Activated CD8-positive, alpha-beta memory T cell treated with anti-CD3 and anti-CD28 coated beads, Interleukin-2, amount 50 U/mL, for 24 hours (primary cell): ENCODE results near the gene KHDC1.
"Not testable (repeated sequence)": the region's sequence is repeated elsewhere in the genome, so short reads cannot be mapped to it uniquely, and the experiment has no call there.

Source experiments
- DNase-seq: peaks from one replicate; pipeline ENCODE4 v3.0.0-alpha.2; 2020; ENCODE audit errors: extremely low read depth

Gene KHDC1, protein sequence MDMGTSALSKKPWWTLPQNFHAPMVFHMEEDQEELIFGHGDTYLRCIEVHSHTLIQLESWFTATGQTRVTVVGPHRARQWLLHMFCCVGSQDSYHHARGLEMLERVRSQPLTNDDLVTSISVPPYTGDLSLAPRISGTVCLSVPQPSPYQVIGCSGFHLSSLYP

DNA sequence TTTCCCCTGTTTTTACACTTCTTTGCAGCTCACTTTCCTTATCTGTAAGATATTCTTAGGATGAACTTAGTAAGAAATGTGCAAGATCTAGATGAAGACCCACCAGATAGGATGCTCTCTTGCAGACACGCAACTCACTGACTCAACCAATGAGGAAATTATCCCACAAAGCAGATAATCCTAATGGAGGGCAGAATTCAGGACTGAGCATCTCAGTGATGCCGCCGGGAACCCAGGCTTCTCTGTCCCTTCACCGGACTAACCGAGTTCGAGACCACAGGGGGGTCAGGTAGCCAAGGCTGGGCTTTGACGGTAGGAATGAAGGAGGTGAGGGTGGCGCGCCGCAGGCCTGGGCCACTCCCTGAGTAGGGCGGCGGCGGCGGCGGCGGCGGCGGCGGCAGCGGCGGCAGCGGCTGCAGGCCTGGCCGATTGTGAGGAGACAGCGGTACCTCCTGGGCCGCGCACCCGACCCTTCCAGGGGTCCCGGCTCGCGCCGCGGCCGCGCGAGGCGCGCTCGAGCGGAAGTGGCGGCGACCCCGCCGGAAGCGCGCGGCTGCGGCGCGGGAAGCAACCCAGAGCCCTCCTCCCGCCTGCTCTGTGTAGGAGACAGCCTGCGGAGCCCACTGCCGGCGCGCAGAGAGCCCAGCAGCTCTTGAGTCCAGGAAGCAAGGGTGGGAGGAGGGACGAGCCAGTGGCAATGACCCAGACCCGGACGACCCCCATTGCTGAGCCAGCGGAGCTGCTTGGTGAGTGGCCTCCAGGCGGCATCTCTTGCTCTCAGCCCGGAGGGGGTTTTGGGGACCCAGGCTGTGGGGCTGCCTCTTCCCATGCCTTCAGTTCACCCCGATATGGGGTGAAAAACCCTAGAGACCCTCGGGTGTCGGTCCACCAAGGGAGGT lies at the start of gene KHDC1:
KHDC1 (minus strand) TSS at position 526 of the 899 bp plus-strand sequence. CDS start 20,679 bp downstream, outside the sequence.
- DNase-seq = no peak

DNA sequence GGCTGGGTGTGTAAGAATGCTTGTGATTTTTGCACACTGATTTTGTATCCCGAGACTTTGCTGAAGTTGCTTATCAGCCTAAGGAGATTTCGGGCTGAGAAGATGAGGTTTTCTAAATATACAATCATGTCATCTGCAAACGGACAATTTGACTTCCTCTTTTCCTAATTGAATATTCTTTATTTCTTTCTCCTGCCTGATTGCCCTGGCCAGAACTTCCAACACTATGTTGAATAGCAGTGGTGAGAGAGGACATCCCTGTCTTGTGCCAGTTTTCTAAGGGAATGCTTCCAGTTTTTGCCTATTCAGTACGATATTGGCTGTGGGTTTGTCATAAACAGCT lies 47.5 kb upstream of the KHDC1 start:
- not testable (repeated sequence) for DNase-seq

DNA sequence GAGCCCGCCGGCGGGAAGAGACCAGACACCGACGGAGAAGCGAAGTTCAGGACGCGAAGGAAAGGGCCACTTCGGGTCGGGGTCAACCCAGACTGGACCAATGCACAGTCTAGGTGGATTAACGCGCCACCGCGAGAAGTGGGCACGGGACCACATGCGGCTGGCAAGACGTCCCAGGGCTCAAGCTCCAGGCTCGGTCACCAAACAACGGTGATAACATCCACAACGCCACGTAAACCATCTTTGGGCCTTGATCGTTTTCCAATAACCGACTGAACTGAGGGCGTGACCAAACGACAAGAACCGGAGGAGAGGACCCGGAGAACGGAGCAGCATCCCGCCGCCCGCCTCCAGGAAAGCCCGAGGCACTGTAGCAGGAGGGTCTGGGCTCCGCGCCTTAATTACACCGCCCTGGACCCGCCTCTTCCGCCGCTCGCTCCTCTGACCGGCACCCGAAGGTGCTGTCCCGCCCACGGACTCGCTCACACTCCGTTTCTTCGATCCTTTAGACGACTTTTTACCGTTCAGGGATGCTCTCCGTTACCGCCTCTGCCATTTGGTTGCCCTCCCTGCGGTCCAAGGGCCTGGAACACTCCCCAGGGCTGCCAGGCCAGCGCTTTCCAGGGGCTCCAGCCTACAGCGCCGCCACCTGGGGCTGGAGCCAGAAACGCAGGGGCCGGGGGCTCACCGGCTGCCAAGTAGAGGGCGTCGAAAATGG lies 46.9 kb upstream of the KHDC1 start:
- peak; percentile 27 for DNase-seq

DNA sequence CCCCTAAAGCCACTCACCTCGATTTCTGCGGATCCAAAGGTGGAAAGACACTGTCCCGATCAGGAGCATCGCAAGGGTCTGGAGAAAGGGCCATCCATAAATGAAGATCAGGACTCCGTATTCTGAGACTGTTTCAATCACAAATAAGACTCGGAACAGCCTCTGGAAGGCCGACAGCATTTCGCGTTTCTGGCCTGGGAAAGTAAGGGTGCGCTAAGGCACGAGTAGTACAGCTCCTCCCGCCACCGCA lies 46.5 kb upstream of the KHDC1 start:
- no peak for DNase-seq

DNA sequence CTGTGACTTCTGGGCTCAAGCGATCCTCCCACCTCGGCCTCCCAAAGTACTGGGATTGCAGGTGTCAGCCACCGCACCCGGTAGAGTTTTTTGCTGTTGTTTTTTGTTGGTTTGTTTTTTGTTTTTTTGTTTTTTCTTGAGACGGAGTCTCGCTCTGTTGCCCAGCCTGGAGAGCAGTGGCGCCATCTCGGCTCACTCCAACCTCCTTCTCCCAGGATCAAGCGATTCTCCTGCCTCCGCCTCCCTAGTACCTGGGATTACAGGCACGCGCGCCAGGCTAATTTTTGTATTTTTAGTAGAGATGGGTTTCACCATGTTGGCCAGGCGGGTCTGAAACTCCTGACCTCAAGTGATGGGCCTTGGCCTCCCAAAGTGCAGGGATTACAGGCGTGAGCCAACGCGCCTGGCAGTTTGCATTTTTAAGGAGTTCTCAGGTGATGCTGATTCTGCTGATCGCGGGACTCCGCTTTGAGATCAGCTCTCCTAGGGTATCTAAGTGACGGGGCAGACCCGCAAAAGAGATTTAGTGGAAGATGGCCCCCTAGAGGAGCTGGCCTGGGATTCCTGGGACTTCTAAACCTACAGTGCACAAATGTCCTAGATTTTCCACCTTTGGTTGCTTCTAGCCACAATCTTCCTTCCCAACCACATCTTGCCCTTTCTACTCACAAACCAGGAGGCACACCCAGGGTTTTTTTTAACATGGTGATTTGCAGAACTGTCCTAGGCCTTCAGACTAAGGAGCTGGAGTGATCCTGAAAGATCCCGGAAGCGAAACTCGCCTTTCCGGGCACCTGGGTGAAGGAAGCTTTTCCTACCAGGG lies 45.9 kb upstream of the KHDC1 start:
- no peak for DNase-seq

DNA sequence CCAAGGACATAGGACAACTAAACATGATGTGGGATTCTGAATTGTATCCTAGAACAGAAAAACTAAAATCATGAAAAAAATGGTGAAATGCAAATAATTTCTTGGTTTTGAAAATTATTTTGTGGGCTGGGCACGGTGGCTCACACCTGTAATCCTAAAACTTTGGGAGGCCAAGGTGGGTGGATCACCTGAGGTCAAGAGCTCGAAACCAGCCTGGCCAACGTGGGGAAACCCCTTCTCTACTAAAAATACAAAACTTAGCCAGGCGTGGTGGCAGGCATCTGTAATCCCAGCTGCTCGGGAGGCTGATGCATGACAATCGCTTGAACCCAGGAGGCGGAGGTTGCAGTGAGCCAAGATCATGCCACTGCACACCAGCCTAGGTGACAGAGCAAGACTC lies 40.8 kb upstream of the KHDC1 start:
- DNase-seq = not testable (repeated sequence)

DNA sequence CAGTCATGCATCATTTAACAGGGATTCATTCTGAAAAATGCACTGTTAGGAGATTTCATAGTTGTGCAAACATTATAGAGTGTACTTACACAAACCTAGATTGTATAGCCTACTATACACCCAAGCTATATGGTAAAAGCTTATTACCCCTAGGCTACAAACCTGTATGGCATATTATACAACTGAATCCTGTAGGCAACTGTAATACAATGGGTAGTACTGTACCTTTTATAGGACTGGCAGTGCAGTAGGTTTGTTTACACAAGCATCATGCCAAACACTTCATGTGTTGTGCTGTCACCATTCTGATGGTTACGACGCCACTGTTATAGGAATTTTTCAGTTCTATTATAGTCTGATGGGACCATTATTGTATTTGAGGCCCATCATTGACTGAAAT lies 39.3 kb upstream of the KHDC1 start:
- DNase-seq = no peak

DNA sequence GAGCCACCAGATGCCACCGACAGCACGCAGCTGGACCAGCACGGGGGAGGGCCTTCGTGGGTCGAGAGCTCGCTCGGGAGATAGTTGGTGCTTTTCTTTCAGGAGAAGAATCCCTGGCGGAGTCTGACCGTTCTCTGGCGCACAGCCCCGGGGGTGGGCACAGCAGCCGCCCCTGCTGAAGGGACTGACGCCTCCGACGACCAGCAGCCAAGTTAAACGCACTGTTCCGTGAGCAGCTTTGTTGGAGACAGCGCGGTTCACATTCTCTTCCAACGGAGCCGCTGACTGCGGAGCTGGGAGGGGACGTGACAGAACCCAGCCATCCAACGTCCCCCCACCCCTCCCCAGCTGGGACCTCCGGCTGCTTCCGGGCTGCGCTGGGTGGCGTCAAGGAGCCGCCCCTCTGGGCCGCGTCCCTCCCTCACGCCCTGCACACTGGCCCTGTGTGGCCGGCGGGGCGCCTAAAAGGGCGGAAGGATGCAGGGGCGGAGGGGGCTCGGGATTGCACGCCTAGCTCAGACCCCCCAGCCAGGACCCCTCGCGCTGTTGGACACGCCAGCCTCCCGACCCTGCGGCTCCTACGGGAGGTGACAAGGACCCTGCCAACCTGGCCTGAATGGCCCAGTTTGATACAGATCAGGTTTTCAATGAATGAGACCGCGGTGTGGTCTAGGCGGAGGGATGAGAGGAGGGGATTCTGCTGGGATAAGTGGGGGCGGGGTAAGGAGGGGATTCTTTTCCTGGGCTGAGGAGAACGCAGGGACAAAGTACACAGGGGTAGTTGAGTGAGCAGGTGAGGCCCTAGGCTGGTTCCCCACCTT lies 36.4 kb upstream of the KHDC1 start:
- DNase-seq = no peak

DNA sequence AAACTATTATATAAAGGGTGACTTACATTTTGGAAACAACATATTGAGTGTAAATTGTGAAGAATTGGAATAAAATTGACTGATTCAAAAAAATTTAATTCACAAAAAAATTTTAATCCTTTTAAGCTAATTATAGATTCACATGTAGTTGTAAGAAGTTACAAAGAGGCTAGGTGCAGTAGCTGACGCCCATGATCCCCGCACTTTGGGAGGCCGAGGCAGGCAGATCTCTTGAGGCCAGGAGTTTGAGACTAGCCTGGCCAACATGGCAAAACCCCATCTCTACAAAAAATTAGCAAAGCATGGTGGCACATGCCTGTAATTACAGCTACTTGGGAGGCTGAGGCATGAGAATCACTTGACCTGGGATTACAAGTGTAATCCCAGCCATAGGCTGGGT lies 30.3 kb upstream of the KHDC1 start:
- DNase-seq = no peak

DNA sequence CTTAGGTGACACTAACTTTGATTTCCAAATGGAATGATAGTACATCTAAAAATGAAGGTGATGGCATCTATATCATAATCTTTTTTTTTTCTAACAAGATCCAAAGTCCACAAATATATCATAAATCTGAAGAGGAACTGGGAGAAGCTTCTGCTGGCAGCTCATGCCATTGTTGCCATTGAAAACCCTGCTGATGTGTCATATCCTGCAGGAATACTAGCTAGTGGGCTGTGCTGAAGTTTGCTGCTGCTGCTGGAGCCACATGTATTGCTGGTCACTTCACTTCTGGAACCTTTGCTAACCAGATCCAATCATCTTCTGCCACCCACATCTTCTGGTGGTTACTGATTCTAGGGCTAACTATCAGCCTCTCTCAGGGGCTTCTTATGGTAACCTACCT lies 27.4 kb upstream of the KHDC1 start:
- no peak for DNase-seq

DNA sequence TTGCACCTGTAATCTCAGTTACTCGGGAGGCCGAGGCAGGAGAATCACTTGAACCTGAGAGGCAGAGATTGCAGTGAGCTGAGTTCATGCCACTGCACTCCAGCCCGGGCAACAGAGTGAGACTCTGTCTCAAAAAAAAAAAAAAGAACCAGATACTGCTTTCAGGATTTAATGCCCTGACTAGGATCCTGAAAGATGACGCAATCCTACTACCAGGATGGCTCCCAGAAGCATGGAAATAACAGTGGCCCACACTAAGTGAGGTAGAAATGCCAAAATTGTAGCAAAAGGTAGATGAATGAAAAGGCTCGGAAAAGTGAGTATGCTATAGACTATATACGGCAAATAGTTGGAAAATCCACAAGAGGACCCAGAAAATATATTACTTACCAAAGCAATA lies 23.8 kb upstream of the KHDC1 start:
- no peak for DNase-seq

DNA sequence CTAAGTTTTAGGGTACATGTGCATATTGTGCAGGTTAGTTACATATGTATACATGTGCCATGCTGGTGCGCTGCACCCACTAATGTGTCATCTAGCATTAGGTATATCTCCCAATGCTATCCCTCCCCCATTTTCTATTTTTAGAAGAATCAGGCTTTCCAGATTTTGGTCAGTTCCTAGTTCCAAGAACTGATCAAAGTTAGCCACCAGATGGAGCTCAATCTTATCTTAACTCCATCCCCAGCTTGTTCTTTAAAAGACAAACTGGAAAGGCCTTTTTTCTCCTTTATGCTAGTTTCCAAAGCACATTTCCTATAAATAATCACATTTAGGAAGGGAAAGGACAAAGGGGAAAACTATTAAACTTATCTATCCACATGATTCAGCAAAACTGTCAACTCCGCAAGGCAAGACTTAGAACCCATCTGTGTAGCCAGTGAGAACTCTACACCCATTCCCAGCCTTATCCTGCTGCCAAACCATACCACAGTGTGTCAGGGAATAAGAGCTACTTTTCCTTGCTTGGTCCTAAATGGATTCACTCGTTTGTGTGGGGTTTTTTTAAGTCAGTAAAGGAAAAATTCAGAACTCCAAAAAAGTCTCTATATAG lies 22.8 kb upstream of the KHDC1 start:
- DNase-seq = no peak

DNA sequence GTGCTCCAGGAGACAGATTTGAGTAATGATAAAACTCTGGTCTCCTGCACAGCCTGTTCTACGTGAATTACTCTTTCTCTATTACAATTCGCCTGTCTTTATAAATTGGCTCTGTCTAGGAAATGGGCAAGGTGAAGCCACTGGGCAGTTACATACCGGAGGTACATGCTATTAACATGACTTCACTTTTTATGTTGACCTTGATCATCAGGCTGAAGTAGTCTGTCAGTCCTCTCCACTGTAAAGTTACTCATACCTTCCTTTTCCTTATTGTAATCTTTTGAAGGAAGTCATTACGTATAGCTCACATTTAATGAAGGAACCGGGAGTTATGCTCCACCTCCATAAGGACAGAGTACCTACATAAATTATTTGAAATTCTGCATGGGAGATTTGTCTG lies 19.9 kb upstream of the KHDC1 start:
- no peak for DNase-seq

DNA sequence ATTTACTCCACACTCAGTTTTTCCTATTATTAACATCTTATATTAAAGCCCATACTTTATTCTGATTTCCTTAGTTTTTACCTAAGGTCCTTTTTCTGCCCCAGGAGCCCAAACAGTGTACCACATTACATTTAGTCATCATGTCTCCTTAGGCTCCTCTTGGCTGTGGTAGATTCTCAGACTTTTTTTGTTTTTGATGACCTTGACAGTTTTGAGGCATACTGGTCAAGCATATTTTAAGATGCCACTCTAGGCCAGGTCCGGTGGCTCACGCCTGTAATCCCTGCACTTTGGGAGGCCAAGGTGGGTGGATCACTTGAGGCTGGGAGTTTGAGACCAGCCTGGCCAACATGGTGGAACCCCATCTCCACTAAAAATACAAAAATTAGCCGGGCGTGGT lies 18.7 kb upstream of the KHDC1 start:
- DNase-seq = not testable (repeated sequence)

DNA sequence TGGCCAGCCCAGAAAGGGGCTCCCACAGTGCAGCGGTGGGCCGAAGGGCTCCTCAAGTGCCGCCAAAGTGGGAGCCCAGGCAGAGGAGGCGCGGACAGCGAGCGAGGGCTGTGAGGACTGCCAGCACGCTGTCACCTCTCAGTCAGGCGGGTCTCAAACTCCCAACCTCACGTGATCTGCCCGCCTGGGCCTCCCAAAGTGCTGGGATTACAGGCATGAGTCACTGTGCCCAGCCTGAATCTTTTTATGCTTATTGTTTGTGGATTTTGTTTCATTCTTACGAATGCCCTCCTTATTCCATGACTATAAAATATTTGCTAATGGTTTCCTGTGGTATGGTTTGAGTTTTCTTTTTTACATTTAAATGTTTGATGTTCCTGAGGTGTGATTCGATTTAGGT lies 6.3 kb upstream of the KHDC1 start:
- not testable (repeated sequence) for DNase-seq

DNA sequence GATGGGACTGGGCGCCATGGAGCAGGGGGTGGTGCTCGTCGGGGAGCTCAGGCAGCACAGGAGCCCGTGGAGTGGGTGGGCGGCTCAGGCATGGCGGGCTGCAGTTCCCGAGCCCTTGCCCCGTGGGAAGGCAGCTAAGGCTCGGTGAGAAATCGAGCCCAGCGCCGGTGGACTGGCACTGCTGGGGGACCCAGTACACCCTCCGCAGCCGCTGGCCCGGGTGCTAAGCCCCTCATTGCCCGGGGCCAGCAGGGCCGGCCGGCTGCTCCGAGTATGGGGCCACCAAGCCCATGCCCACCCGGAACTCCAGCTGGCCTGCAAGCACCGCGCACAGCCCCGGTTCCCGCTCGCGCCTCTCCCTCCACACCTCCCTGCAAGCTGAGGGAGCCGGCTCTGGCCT lies 5.9 kb upstream of the KHDC1 start:
- DNase-seq = not testable (repeated sequence)

DNA sequence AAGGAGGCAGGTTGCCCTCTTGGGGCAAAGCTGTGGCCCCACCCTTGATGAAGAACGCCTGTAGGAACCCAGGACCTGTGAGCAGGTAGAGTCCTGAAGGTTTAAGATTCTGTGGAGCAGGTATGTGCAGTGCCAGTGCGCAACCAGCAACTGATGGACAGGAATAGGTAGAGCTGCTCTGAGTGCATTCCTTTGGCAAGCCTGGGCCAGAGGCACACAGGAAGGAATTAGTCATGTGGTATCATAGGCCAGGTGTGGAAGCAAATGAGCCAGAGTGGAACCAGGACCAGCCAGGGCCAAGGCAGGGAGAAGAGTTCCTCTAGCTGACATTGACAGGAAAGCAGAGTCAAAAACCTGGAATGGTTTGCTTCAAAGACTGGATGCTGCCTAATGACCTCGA lies 1.4 kb upstream of the KHDC1 start:
- DNase-seq = no peak

DNA sequence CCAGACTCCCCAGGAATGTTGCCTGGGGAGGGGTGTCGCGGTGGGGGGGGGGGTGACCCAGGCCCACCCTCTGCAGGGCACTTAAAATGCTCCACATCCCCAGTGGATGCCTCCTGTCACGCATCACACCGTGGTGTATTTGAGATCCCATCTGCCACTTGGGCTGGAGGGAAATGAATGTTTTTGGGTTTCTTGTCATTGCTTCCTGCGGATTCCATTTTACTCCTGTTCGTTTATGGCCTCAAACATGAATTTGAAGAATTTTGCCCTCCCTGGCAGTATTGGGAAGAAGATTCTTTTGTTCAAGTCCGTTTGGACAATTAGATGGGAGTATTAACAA lies 544 bp upstream of the KHDC1 start:
- no peak for DNase-seq

DNA sequence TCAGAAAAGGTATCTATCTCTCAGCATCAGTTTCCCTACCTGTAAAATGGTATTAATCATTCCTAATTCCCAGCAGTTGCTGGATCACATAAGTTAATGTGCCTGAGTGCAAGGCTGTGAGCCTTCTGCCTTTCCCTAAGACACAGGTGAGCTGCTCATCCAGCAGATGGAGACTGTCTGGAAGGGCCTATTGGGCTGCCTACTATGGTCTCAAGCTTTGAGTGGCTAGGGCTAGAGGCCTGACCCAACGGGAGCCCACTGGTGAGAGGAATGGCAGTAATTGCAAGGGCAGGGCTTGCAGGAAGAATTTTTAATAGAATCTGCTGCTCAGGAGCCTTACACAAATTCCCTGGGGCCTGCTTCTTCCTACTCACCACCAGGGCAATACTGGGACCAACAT lies 4.3 kb downstream of the KHDC1 start:
- no peak for DNase-seq

DNA sequence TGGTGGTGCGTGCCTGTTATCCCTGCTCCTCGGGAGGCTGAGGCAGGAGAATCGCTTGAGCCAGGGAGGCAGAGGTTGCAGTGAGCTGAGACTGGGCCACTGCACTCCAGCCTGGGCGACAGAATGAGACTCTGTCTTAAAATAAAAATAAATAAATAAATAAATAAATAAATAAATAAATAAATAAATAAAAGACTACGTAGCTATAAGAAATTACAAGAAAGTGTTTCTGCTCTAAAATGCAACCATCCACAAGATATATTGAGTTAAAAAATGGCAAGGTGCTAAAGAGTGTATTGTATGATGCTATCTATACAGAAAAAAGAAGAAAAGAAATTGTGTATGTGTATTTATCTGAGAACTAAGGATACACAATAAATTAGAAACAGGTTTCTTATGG lies 8.7 kb downstream of the KHDC1 start:
- not testable (repeated sequence) for DNase-seq

DNA sequence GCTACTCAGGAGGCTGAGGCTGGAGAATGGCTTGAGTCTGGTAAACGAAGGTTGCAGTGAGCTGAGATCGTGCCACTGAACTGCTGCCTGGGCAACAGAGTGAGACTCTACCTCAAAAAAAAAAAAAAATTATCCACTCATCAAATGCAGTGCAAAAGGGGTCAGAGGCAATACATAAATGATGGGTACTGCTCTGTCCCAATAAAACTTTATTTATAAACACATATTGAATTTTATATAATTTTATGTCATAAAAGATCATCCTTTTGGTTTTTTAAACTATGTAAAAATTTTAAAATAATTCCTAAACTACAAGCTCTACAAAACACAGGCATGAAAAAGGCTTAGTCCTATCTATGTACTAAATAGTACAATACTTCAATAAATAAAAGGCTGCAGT lies 10.3 kb downstream of the KHDC1 start:
- DNase-seq = no peak
